Caco-2 (cell line): ENCODE data around the gene PLEKHA1. TPM values are rescaled to one million over a fixed set of nuclear protein-coding genes. Genes with fewer than 3 reads are reported as not detected.

Source experiments
- BruUV-seq: library from RNA; stranded (reverse); fragments of 400-500 nt; replicated peaks from 2 replicates; lab custom pipeline; 2021; lab: Mats Ljungman, UMichigan
- CTCF ChIA-PET: fragments of 300-600 bp; sonication (Branson Sonifier 250); formaldehyde crosslinking; loops from one replicate; lab custom pipeline; 2022; ENCODE audit warnings: antibody characterized with exemption; lab: Charles Lee
- POLR2A ChIA-PET: fragments of 300-600 bp; sonication (Branson Sonifier 250); formaldehyde crosslinking; loops from one replicate; lab custom pipeline; 2022; ENCODE audit warnings: antibody characterized with exemption; lab: Charles Lee
- DNase-seq, 2 experiments: peaks; one replicate each; pipeline versions ENCODE4 v3.0.0 to v3.0.0-alpha.2; 2020 to 2022
- H3K27me3 ChIP-seq: replicated peaks from 2 replicates; pipeline ENCODE4 v1.6.0; 2011; ENCODE audit warnings: low read length; ENCODE audit not compliant: control insufficient read depth, insufficient read depth
- H3K36me3 ChIP-seq: 2 replicates; pipeline ENCODE4 v1.5.1; 2011; ENCODE audit warnings: low read length; ENCODE audit not compliant: control insufficient read depth, insufficient read depth
- H3K4me1 ChIP-seq: fragments of 250-450 bp; sonication (Bioruptor Pico); 2 replicates; pipeline ENCODE4 v1.5.1; 2020; ENCODE audit warnings: mild to moderate bottlenecking
- H3K4me3 ChIP-seq: 2 replicates; pipeline ENCODE4 v1.5.1; 2011; ENCODE audit warnings: low read depth, mild to moderate bottlenecking, control low read depth, low read length
- H3K9me3 ChIP-seq: fragments of 250-450 bp; sonication (Bioruptor Pico); 2 replicates; pipeline ENCODE4 v1.5.1; 2020; ENCODE audit warnings: mild to moderate bottlenecking, moderate library complexity
- H3K27ac Mint-ChIP-seq: one replicate; pipeline ENCODE4 v1.8.0; 2022; ENCODE audit warnings: mixed read lengths; ENCODE audit not compliant: unreplicated experiment
- H3K27me3 Mint-ChIP-seq: one replicate; pipeline ENCODE4 v1.8.0; 2022; ENCODE audit warnings: mixed read lengths; ENCODE audit not compliant: insufficient read depth, unreplicated experiment
- H3K36me3 Mint-ChIP-seq: one replicate; pipeline ENCODE4 v1.8.0; 2022; ENCODE audit warnings: mild to moderate bottlenecking, mixed read lengths; ENCODE audit not compliant: insufficient read depth, unreplicated experiment
- H3K4me1 Mint-ChIP-seq: one replicate; pipeline ENCODE4 v1.8.0; 2022; ENCODE audit warnings: low read depth, mixed read lengths; ENCODE audit not compliant: unreplicated experiment
- H3K4me3 Mint-ChIP-seq: one replicate; pipeline ENCODE4 v1.8.0; 2022; ENCODE audit warnings: mild to moderate bottlenecking, moderate library complexity, mixed read lengths; ENCODE audit not compliant: unreplicated experiment
- H3K9me3 Mint-ChIP-seq: one replicate; pipeline ENCODE4 v1.8.0; 2022; ENCODE audit warnings: mixed read lengths; ENCODE audit not compliant: unreplicated experiment
- CTCF ChIP-seq, 2 experiments: fragments of 200-600 bp in 1 of 2; IDR thresholded peaks; 1 replicate in 1 of 2; 2 replicates in 1 of 2; pipeline versions ENCODE4 v1.5.1 to v1.8.0; 2011 to 2022; ENCODE audit warnings: antibody characterized with exemption in 1 of 2, control low read depth in 1 of 2, inconsistent platforms in 1 of 2, low read depth in 1 of 2, low read length in 1 of 2, mild to moderate bottlenecking in 1 of 2, moderate library complexity in 1 of 2; ENCODE audit not compliant: insufficient read depth in 1 of 2, severe bottlenecking in 1 of 2, unreplicated experiment in 1 of 2
- intact Hi-C: fragments of 100-400 bp; cut with micrococcal nuclease; formaldehyde crosslinking; loops from one replicate; pipeline ENCODE4 v1.10.0; 2022; ENCODE audit not compliant: unreplicated experiment
- total RNA-seq: library from RNA; stranded (reverse); gene quantifications from 2 replicates; pipeline ENCODE4 v1.2.3, GENCODE V29; 2022

The PLEKHA1 gene
- total RNA-seq, 1 experiment from 2014 or later, result 48.4 TPM

- no peaks in the 10 kb centered on the region for H3K36me3 ChIP-seq
- H3K4me3 Mint-ChIP-seq, result no peak overlapping the region
- no peaks in the 10 kb centered on the region for H3K9me3 Mint-ChIP-seq
- no peak overlapping the region for H3K27ac Mint-ChIP-seq
- TF ChIP-seq CTCF (IDR thresholded peaks at IDR 0.05; ENCODE audit: insufficient read depth in 1 of 2, low read depth in 1 of 2, low read length in 1 of 2, severe bottlenecking in 1 of 2, unreplicated experiment in 1 of 2), result no peak
- H3K4me1 Mint-ChIP-seq, result no peaks in the 10 kb centered on the region
- H3K4me1 ChIP-seq, result no peaks in the 10 kb centered on the region
- H3K9me3 ChIP-seq, result no peaks in the 10 kb centered on the region
- intact Hi-C loops, result no loop called here
- POLR2A ChIA-PET, result no interaction called here
- no peaks in the 10 kb centered on the region for H3K27me3 Mint-ChIP-seq
- no peak overlapping the region for H3K4me3 ChIP-seq
- H3K36me3 Mint-ChIP-seq, result peaks cover 47% of the 10 kb centered on the region
- BruUV-seq, result no TSS peak
- CTCF ChIA-PET, result no interaction called here
- DNase-seq, result no peak
- no peaks in the 10 kb centered on the region for H3K27me3 ChIP-seq
Observed at GRCh38 chr10:122421054-122421625, 46.6 kb downstream of the PLEKHA1 start.

GRCh38 chr10:122421742-122422141, 47.2 kb downstream of the PLEKHA1 start:
- no peaks in the 10 kb centered on the region for H3K27me3 ChIP-seq
- H3K9me3 ChIP-seq, result no peaks in the 10 kb centered on the region
- intact Hi-C loops, result no loop called here
- ChIA-PET POLR2A (no interaction called here), CTCF (interaction anchor here (0.7 kb wide), 1 partner anchor 48 kb away, joined by 5 read pairs; no protein-coding TSS in a partner anchor)
- DNase-seq, result no peak
- H3K36me3 ChIP-seq, result no peaks in the 10 kb centered on the region
- Mint-ChIP-seq H3K36me3 (peaks cover 45% of the 10 kb centered on the region), H3K27ac (no peak overlapping the region), H3K4me3 (no peak overlapping the region), H3K27me3 (no peaks in the 10 kb centered on the region), H3K4me1 (no peaks in the 10 kb centered on the region), H3K9me3 (no peaks in the 10 kb centered on the region)
- H3K4me3 ChIP-seq, result no peak overlapping the region
- BruUV-seq, result no TSS peak
- no peak for TF ChIP-seq CTCF (IDR thresholded peaks at IDR 0.05; ENCODE audit: insufficient read depth in 1 of 2, low read depth in 1 of 2, low read length in 1 of 2, severe bottlenecking in 1 of 2, unreplicated experiment in 1 of 2)
- H3K4me1 ChIP-seq, result no peaks in the 10 kb centered on the region

- H3K27me3 ChIP-seq, result no peaks in the 10 kb centered on the region
- no TSS peak for BruUV-seq
- H3K4me1 Mint-ChIP-seq, result no peaks in the 10 kb centered on the region
- no peak overlapping the region for H3K4me3 Mint-ChIP-seq
- peaks cover 43% of the 10 kb centered on the region for H3K36me3 Mint-ChIP-seq
- no peaks in the 10 kb centered on the region for H3K36me3 ChIP-seq
- ChIA-PET POLR2A (no interaction called here), CTCF (interaction anchor here (0.7 kb wide), 1 partner anchor 49 kb away, joined by 5 read pairs; no protein-coding TSS in a partner anchor)
- no peak for TF ChIP-seq CTCF (IDR thresholded peaks at IDR 0.05; ENCODE audit: insufficient read depth in 1 of 2, low read depth in 1 of 2, low read length in 1 of 2, severe bottlenecking in 1 of 2, unreplicated experiment in 1 of 2)
- H3K27me3 Mint-ChIP-seq, result no peaks in the 10 kb centered on the region
- intact Hi-C loops, result no loop called here
- DNase-seq, result no peak
- H3K4me3 ChIP-seq, result no peak overlapping the region
- no peaks in the 10 kb centered on the region for H3K9me3 Mint-ChIP-seq
- no peaks in the 10 kb centered on the region for H3K4me1 ChIP-seq
- no peak overlapping the region for H3K27ac Mint-ChIP-seq
- no peaks in the 10 kb centered on the region for H3K9me3 ChIP-seq
Observed at GRCh38 chr10:122422266-122422989, 47.9 kb downstream of the PLEKHA1 start.
